Measurements from ENCODE around the gene NECTIN1. TPM values are rescaled to one million over a fixed set of nuclear protein-coding genes. Genes with fewer than 3 reads are reported as not detected.

NECTIN1 gene
- total and polyA plus RNA-seq, 2 of the 13 experiments (the other 11 are each of a cell fraction or from before 2014, with no cell fraction given) = 3.9 to 7.3 TPM

GRCh38 chr11:119699227-119699626, 29.8 kb downstream of the NECTIN1 start (continued):
- TF ChIP-seq ZFX (CRISPR knock-in tag; IDR thresholded peaks at IDR 0.05; ENCODE audit: low read depth) (peak; percentile 89), SALL2 (CRISPR knock-in tag; IDR thresholded peaks at IDR 0.05) (no peak), HNF1B (CRISPR knock-in tag; IDR thresholded peaks at IDR 0.05) (peak; percentile 87), AHR (CRISPR knock-in tag; IDR thresholded peaks at IDR 0.05) (0 out of 2 replicates have a peak, but pooled peaks have one; percentile 30), ZBTB7A (CRISPR knock-in tag; IDR thresholded peaks at IDR 0.05) (0 out of 2 replicates have a peak, but pooled peaks have one; percentile 42), HNRNPL (IDR thresholded peaks at IDR 0.05; ENCODE audit: low read depth, low read length) (peak; percentile 39; the same call in 1 of the 2 replicates), THRA (CRISPR knock-in tag; IDR thresholded peaks at IDR 0.05; ENCODE audit: borderline replicate concordance) (peak; percentile 93), MTA1 (CRISPR knock-in tag; IDR thresholded peaks at IDR 0.05; ENCODE audit: borderline replicate concordance) (0 out of 2 replicates have a peak, but pooled peaks have one; percentile 18), MED1 (CRISPR knock-in tag; IDR thresholded peaks at IDR 0.05) (no peak; the same call in 1 of the 2 replicates), ZFP91 (CRISPR knock-in tag; IDR thresholded peaks at IDR 0.05; ENCODE audit: borderline replicate concordance) (peak; percentile 64; the same call in 1 of the 2 replicates), SP5 (CRISPR knock-in tag; IDR thresholded peaks at IDR 0.05; ENCODE audit: borderline replicate concordance, low read depth) (peak; percentile 70; the same call in 1 of the 2 replicates), ZIK1 (CRISPR knock-in tag; IDR thresholded peaks at IDR 0.05; ENCODE audit: borderline replicate concordance, low read depth) (no peak), MIER3 (CRISPR knock-in tag; IDR thresholded peaks at IDR 0.05; ENCODE audit: borderline replicate concordance) (no peak), ZNF614 (CRISPR knock-in tag; IDR thresholded peaks at IDR 0.05; ENCODE audit: borderline replicate concordance) (0 out of 2 replicates have a peak, but pooled peaks have one; percentile 14), SOX6 (IDR thresholded peaks at IDR 0.05) (no peak), SOX6 (CRISPR knock-in tag; IDR thresholded peaks at IDR 0.05) (peak; percentile 24; the same call in 1 of the 2 replicates), KDM5B (CRISPR knock-in tag; IDR thresholded peaks at IDR 0.05; ENCODE audit: borderline replicate concordance) (peak; percentile 24; the same call in 1 of the 2 replicates), XRCC5 (optimal IDR thresholded peaks at IDR 0.05; ENCODE audit: low read length) (peak; percentile 52), TFDP1 (CRISPR knock-in tag; IDR thresholded peaks at IDR 0.05; ENCODE audit: borderline replicate concordance) (peak; percentile 38; the same call in 1 of the 2 replicates), SKI (IDR thresholded peaks at IDR 0.05; ENCODE audit: partially characterized antibody) (peak; percentile 31)
- TF ChIP-seq, protein P1, sequence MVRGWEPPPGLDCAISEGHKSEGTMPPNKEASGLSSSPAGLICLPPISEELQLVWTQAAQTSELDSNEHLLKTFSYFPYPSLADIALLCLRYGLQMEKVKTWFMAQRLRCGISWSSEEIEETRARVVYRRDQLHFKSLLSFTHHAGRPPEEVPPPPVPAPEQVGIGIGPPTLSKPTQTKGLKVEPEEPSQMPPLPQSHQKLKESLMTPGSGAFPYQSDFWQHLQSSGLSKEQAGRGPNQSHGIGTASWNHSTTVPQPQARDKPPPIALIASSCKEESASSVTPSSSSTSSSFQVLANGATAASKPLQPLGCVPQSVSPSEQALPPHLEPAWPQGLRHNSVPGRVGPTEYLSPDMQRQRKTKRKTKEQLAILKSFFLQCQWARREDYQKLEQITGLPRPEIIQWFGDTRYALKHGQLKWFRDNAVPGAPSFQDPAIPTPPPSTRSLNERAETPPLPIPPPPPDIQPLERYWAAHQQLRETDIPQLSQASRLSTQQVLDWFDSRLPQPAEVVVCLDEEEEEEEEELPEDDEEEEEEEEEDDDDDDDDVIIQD (CRISPR knock-in tag; IDR thresholded peaks at IDR 0.05; ENCODE audit: low read depth) = 0 out of 2 replicates have a peak, but pooled peaks have one; percentile 43
- TF ChIP-seq, protein P2, sequence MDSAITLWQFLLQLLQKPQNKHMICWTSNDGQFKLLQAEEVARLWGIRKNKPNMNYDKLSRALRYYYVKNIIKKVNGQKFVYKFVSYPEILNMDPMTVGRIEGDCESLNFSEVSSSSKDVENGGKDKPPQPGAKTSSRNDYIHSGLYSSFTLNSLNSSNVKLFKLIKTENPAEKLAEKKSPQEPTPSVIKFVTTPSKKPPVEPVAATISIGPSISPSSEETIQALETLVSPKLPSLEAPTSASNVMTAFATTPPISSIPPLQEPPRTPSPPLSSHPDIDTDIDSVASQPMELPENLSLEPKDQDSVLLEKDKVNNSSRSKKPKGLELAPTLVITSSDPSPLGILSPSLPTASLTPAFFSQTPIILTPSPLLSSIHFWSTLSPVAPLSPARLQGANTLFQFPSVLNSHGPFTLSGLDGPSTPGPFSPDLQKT (CRISPR knock-in tag; IDR thresholded peaks at IDR 0.05; ENCODE audit: borderline replicate concordance) = no peak

Measured in HepG2 (cell line).